Esophagus muscularis mucosa (tissue), 4 donors: ENCODE data around the gene HILPDA.
"Not testable (repeated sequence)": the region's sequence is repeated elsewhere in the genome, so short reads cannot be mapped to it uniquely, and the experiment has no call there.

Experiments
- EP300 ChIP-seq: sonication (generic); formaldehyde crosslinking; IDR thresholded peaks from one replicate; pipeline ENCODE4 v1.6.1; 2017; ENCODE audit warnings: antibody characterized with exemption
- POLR2A ChIP-seq: fragments of 450-650 bp; IDR thresholded peaks from one replicate; pipeline ENCODE4 v1.6.1; 2017; ENCODE audit warnings: antibody characterized with exemption, moderate library complexity, mild to moderate bottlenecking, low read depth
- POLR2AphosphoS5 ChIP-seq, 2 donors: sonication (generic); formaldehyde crosslinking; IDR thresholded peaks; one replicate each; pipeline ENCODE4 v1.6.1; 2017; ENCODE audit warnings: antibody characterized with exemption in 2 of 2
- TF ChIP-seq, protein P1 (sequence below), 3 experiments: fragments of 200-600 bp in 2 of 3; fragments of 450-650 bp in 1 of 3; sonication (generic) in 2 of 3; IDR thresholded peaks; one replicate each; pipeline ENCODE4 v1.5.1; 2017 to 2019; ENCODE audit warnings: antibody characterized with exemption in 3 of 3, mild to moderate bottlenecking in 2 of 3, moderate library complexity in 1 of 3

DNA sequence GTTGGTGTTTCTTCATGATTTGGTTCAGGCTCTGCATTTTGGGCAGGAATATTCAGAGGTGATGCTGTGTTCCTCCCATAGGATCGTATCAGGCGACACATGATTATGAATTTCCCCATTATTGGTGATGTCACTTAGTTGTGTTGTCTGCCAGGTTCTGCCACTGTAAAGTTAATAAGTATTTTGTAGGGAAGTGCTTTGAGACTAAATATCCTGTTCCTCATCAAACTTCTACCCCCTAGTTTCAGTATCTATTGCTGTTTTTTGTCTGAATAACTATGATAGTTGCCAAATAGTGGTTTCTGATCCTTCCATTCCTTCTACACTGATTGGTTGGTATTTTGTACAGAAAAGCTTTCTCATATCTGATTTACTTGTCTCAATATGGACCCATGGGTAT lies 49.7 kb downstream of the HILPDA start:
- TF ChIP-seq, protein P1, sequence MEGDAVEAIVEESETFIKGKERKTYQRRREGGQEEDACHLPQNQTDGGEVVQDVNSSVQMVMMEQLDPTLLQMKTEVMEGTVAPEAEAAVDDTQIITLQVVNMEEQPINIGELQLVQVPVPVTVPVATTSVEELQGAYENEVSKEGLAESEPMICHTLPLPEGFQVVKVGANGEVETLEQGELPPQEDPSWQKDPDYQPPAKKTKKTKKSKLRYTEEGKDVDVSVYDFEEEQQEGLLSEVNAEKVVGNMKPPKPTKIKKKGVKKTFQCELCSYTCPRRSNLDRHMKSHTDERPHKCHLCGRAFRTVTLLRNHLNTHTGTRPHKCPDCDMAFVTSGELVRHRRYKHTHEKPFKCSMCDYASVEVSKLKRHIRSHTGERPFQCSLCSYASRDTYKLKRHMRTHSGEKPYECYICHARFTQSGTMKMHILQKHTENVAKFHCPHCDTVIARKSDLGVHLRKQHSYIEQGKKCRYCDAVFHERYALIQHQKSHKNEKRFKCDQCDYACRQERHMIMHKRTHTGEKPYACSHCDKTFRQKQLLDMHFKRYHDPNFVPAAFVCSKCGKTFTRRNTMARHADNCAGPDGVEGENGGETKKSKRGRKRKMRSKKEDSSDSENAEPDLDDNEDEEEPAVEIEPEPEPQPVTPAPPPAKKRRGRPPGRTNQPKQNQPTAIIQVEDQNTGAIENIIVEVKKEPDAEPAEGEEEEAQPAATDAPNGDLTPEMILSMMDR (IDR thresholded peaks at IDR 0.05), result not testable (repeated sequence)
- not testable (repeated sequence) for TF ChIP-seq POLR2AphosphoS5 (IDR thresholded peaks at IDR 0.05); POLR2A; EP300
